Kidney (tissue), 14 donors: ENCODE measurements around the gene ERC2. TPM values are rescaled to one million over a fixed set of nuclear protein-coding genes. Genes with fewer than 3 reads are reported as not detected.

Source experiments
- DNase-seq, 5 donors: peaks; one replicate each; pipeline ENCODE4 v3.0.0-alpha.2; 2013 to 2020
- FAIRE-seq: peaks from 2 replicates; lab custom pipeline; 2012; peaks lifted over from hg19 to GRCh38; lab: Jason Lieb, UNC
- H3K27ac ChIP-seq, 2 donors: one replicate each; pipeline ENCODE4 v1.7.0; 2013; ENCODE audit warnings: low read depth in 2 of 2, low read length in 2 of 2, inconsistent platforms in 1 of 2
- H3K27me3 ChIP-seq: one replicate; pipeline ENCODE4 v1.7.1; 2013; ENCODE audit warnings: low read length, inconsistent platforms; ENCODE audit not compliant: control insufficient read depth, insufficient read depth
- H3K36me3 ChIP-seq, 3 donors: one replicate each; pipeline versions ENCODE4 v1.7.0 to v1.7.1; 2013; ENCODE audit warnings: low read length in 3 of 3, control low read depth in 1 of 3, inconsistent platforms in 1 of 3; ENCODE audit not compliant: insufficient read depth in 3 of 3, control insufficient read depth in 2 of 3
- H3K4me1 ChIP-seq, 3 donors: one replicate each; pipeline versions ENCODE4 v1.7.0 to v1.7.1; 2013; ENCODE audit warnings: low read length in 3 of 3, inconsistent platforms in 1 of 3, low read depth in 1 of 3; ENCODE audit not compliant: control insufficient read depth in 2 of 3, insufficient read depth in 2 of 3
- H3K4me3 ChIP-seq, 3 donors: one replicate each; pipeline versions ENCODE4 v1.7.0 to v1.8.1; 2013; ENCODE audit warnings: low read length in 3 of 3, control low read depth in 1 of 3, inconsistent platforms in 1 of 3
- H3K9ac ChIP-seq, 3 donors: one replicate each; pipeline versions ENCODE4 v1.7.0 to v1.7.1; 2013; ENCODE audit warnings: low read length in 3 of 3, control low read depth in 1 of 3, inconsistent platforms in 1 of 3
- H3K9me3 ChIP-seq, 3 donors: one replicate each; pipeline versions ENCODE4 v1.7.0 to v1.7.1; 2013; ENCODE audit warnings: low read length in 3 of 3, control low read depth in 1 of 3, inconsistent platforms in 1 of 3; ENCODE audit not compliant: control insufficient read depth in 2 of 3, insufficient read depth in 1 of 3
- intact Hi-C: fragments of 100-400 bp; cut with DNase I; formaldehyde crosslinking; loops from one replicate; pipeline ENCODE4 v1.11.1; 2022
- polyA plus RNA-seq: library from polyadenylated mRNA; stranded (reverse); fragments of 350-450 nt; fragmentation: Illumina TruSeq; extraction: RNeasy Lipid Tissue Mini Kit (QIAGEN cat#74804); gene quantifications from one replicate; pipeline ENCODE4 v1.2.3, GENCODE V29; 2014; ENCODE audit warnings: low read depth, low replicate concordance; ENCODE audit not compliant: insufficient read depth
- total RNA-seq: library from RNA; stranded (reverse); fragmentation: NEBNext Ultra II Directional; extraction: Animal tissue kit (Norgen Biotek cat#: 25700); gene quantifications from one replicate; pipeline ENCODE4 v1.2.1, GENCODE V29; 2021
- TF ChIP-seq, protein P1 (sequence below): IDR thresholded peaks from 3 replicates; pipeline ENCODE4 v1.5.1; 2012; ENCODE audit warnings: mild to moderate bottlenecking, moderate library complexity, borderline replicate concordance; ENCODE audit not compliant: insufficient read depth; ENCODE audit errors: extremely low read depth
- donor health status: control.
- donor health status: control.
- donor health status: control.
- donor health status: control.
- donor health status: control.
- donor health status: DM: yes; HTN: yes; CAD: no.
- donor health status: Normal renal cell carcinoma (clear cell type).

Gene ERC2
- total and polyA plus RNA-seq, 2 donors from 2014 or later: 0.92 to 3.8 TPM

DNA sequence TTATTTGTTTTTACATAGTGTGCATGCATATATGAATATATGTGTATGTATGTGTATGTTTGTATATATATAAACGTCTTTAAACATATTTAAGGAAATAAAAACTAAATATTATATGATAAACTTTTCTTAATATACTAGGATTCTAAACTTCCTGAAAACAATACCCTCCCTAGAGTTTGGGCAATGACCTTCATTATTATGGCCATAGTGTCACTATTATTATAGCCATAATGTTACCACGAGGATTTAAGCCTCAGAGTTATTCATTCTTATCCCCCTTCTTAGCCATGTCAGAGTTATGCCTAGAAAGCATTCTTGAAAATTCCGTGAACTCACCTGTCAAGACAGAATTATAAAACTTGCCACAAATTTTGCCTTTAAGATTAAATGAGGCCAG is 335.5 kb downstream of the ERC2 start:
- FAIRE-seq (no peak), DNase-seq (no peak)
- intact Hi-C loops: no loop called here
- no peaks in the 10 kb centered on the region for H3K36me3 ChIP-seq
- H3K4me1 ChIP-seq: no peaks in the 10 kb centered on the region
- TF ChIP-seq, protein P1, sequence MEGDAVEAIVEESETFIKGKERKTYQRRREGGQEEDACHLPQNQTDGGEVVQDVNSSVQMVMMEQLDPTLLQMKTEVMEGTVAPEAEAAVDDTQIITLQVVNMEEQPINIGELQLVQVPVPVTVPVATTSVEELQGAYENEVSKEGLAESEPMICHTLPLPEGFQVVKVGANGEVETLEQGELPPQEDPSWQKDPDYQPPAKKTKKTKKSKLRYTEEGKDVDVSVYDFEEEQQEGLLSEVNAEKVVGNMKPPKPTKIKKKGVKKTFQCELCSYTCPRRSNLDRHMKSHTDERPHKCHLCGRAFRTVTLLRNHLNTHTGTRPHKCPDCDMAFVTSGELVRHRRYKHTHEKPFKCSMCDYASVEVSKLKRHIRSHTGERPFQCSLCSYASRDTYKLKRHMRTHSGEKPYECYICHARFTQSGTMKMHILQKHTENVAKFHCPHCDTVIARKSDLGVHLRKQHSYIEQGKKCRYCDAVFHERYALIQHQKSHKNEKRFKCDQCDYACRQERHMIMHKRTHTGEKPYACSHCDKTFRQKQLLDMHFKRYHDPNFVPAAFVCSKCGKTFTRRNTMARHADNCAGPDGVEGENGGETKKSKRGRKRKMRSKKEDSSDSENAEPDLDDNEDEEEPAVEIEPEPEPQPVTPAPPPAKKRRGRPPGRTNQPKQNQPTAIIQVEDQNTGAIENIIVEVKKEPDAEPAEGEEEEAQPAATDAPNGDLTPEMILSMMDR: no peak
- H3K4me3 ChIP-seq: no peak overlapping the region
- H3K27me3 ChIP-seq: no peaks in the 10 kb centered on the region
- H3K9me3 ChIP-seq: no peaks in the 10 kb centered on the region
- no peak overlapping the region for H3K9ac ChIP-seq
- no peak overlapping the region for H3K27ac ChIP-seq

DNA sequence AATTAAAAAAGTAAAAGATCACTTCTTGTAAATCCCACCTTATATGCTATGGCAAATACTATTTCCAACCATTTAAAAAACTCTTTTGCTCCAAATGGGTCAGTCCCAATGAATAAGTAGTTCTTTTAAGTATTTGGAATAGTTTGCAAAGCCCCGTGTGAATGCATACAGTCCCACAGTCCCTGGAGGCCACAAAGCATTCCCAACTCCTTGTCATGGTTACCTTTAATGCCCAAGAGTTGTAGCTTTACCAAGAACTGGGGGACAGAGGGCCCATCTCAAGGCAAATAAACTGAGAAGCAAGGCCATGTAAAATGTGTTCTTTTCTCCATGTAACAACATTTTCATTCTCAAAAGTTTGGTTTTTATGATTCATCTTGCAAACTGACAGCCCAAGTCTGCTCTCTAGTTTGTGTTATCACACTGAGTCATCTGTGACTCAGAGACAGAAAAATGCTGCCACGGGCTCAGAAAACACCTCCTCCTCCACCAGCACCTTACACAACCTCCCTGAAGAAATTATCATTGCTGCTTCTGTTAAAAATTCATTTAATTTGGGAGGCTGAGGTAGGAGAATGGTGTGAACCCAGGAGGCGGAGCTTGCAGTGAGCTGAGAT is 336.2 kb downstream of the ERC2 start:
- H3K9ac ChIP-seq: no peak overlapping the region

DNA sequence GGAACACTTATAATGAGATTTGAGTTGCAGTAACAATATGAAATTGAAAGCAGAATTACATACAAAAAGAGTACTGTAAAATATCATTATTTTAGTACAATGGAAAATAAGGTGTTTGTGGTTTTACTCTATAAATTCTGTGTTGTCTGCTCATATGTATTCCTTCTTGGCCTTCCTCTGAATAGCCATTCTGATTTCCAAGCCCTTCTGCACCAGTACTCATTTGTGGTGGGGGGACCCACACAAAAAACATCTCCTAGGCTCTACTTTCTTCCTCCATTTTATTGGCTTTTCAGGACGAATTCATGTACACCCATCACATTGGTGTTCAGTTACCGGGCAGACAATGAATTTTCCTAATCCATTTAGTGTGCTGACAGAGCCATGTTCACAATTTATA is 338.2 kb downstream of the ERC2 start:
- H3K27me3 ChIP-seq: no peaks in the 10 kb centered on the region
- no peaks in the 10 kb centered on the region for H3K36me3 ChIP-seq
- TF ChIP-seq, protein P1: no peak
- intact Hi-C loops: no loop called here
- H3K4me3 ChIP-seq: no peak overlapping the region
- no peak overlapping the region for H3K27ac ChIP-seq
- H3K9ac ChIP-seq: no peak overlapping the region
- FAIRE-seq (no peak), DNase-seq (no peak)
- no peaks in the 10 kb centered on the region for H3K9me3 ChIP-seq
- H3K4me1 ChIP-seq: no peaks in the 10 kb centered on the region

More for the DNA sequence above, 336.2 kb downstream of the ERC2 start:
- TF ChIP-seq, protein P1: no peak
- H3K36me3 ChIP-seq: no peaks in the 10 kb centered on the region
- H3K27ac ChIP-seq: no peak overlapping the region
- H3K4me3 ChIP-seq: no peak overlapping the region
- no peaks in the 10 kb centered on the region for H3K4me1 ChIP-seq
- H3K9me3 ChIP-seq: no peaks in the 10 kb centered on the region
- DNase-seq: no peak
- no peak for FAIRE-seq
- intact Hi-C loops: no loop called here
- H3K27me3 ChIP-seq: no peaks in the 10 kb centered on the region

DNA sequence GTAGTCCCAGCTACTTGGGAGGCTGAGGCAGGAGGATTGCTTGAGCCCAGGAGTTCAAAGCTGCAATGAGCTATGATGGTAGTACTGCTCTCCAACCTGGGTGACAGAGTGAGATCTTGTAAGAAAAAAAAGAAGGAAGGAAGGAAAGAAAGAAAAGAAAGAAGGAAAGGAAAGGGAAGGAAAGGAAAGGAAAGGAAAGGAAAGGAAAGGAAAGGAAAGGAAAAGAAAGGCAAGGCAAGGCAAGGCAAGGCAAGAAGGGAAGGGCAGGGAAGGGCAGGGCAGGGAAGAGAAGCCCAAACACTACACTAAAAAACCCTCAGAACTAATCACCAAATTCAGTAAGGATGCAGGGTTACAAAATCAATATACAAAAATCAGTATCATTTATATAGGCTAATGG is 341.6 kb downstream of the ERC2 start:
- TF ChIP-seq, protein P1: no peak
- no peaks in the 10 kb centered on the region for H3K27me3 ChIP-seq
- intact Hi-C loops: no loop called here
- no peaks in the 10 kb centered on the region for H3K4me1 ChIP-seq
- H3K9me3 ChIP-seq: no peaks in the 10 kb centered on the region
- H3K36me3 ChIP-seq: no peaks in the 10 kb centered on the region
- FAIRE-seq (no peak), DNase-seq (no peak)
- no peak overlapping the region for H3K4me3 ChIP-seq
- no peak overlapping the region for H3K9ac ChIP-seq
- no peak overlapping the region for H3K27ac ChIP-seq
